Activated CD4-positive, alpha-beta T cell treated with anti-CD3 and anti-CD28 coated beads for 1 hour (primary cell): ENCODE data around the gene PARN.
"Not testable (repeated sequence)": the region's sequence is repeated elsewhere in the genome, so short reads cannot be mapped to it uniquely, and the experiment has no call there.

Experiments
- DNase-seq: peaks from one replicate; pipeline ENCODE4 v3.0.0-alpha.2; 2020

Gene PARN

DNA sequence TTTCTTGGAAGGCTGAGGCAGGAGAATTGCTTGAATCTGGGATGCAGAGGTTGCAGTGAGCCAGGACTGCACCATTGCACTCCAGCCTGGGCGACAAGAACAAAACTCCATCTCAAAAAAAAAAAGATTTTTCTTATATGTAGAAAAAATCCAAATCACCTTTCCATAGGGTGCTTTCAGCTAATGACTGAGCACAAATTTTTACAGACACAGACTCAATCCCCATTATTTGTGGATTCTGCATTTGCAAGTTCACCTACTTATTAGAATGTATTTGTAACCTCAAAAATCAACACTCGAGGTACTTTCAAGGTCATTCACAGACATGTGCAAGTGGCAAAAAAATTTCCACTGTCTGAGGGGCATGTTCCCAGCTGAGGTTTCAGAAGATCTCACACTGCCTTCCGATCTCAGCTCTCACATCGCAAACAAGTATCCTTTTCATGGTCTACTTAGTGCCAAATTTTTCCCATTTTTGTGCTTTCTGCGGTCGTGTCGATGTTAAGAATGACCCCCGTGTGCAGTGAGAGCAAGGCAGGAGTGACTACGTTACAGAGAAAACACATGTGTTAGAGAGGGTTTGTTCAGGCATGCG, 234.3 kb downstream of the PARN start:
- DNase-seq = not testable (repeated sequence)

DNA sequence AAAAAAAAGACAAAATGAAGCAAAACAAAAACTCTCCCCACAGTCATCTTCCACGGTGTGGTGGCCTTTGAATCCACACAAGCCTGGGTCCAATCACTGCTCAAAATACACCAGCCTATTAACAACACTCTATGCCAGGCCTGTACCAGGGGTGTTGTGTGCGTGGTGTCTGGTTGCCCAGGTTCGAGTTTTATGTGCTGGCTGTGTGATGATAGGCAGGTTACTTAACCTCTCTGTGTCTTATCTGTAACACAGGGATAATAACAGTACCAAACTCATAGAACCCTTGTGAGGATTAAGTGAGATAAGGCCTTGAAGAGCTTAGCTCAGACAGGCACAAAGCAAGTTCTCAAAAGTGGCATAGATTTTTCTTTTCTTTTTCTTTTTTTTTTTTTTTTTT, 235.2 kb downstream of the PARN start:
- no peak for DNase-seq

DNA sequence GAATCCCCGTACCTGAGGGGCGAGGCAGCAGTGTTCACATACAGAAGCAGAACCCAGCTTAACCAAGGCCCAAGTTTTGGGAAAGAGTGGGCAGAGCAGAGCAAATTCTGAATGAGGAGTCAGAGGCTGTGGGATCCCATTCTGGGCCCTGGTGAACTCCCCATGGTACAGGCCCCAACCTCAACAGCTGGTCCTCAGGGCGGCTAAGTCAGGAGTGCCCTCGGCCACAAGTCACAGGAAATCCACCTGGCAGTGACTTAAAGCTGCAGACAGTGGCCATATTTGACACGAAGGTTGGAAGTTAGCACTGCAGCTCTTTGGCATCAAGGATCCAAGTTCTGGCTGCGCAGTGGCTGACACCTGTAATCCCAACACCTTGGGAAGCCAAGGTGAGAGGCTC, 237.1 kb downstream of the PARN start:
- DNase-seq = no peak

DNA sequence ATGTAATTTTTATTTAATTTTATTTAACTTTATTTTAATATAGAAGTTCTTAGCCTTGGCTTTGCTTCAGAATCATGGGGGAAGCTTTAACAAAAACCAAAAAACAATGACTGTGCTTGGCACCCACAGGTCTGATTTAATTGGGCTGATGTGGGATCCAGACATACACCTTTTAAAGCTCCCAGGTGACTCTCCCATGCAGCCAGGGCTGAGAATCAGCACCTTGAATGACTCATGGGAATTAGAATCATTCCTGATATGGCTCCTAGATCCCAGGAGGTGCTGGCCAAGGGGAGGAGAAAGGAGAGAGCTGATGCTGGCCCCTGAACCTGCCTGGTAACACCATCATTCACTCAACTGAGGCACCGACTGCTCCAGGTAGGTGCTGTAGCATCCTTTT, 240.7 kb downstream of the PARN start:
- DNase-seq = no peak

DNA sequence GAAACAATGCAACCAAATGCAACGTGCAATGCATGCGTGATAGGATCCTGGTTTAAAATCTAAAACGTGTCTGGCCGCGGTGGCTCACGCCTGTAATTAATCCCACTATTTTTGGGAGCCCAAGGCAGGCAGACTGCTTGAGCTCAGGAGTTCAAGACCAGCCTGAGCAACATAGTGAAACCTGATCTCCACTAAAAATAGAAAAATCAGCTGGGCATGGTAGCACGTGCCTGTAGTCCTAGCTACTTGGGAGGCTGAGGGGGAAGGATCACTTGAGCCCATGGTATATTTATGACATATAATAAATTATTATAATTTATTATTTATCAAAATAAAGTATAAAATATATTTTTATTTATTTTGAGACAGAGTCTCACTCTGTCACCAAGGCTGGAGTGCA, 241.8 kb downstream of the PARN start:
- DNase-seq = no peak

DNA sequence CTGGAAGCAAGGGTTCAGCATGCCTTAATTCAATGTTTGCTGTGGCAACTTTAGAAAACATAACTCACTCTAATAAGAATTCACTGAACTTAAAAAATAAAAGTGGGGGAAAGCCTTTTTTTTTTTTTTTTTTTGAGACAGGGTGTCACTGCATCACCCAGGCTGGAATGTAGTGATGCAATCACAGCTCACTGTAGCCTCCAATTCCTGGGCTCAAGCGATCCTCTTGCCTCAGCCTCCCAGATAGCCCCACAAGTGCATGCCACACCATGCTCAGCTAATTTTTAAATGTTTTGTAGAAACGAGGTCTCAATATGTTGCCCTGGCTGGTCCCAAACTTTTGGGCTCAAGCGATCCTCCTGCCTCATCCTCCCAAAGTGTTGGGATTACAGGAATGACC, 243.9 kb downstream of the PARN start:
- no peak for DNase-seq
